H54 (cell line): Measurements from ENCODE around the gene CDC20B.

ENCODE experiments used
- DNase-seq: peaks from one replicate; pipeline ENCODE4 v3.0.0; 2011; ENCODE audit warnings: low spot score, mixed read lengths; ENCODE audit not compliant: insufficient read length
- FAIRE-seq: peaks from 3 replicates; lab custom pipeline; 2011; peaks lifted over from hg19 to GRCh38; lab: Jason Lieb, UNC
- POLR2A ChIP-seq: IDR thresholded peaks from 2 replicates; pipeline ENCODE4 v1.6.1; 2011; ENCODE audit warnings: low read depth, mild to moderate bottlenecking, low read length

The CDC20B gene

GRCh38 chr5:55063899-55064298 lies 109.1 kb downstream of the CDC20B start:
- no peak for FAIRE-seq
- TF ChIP-seq POLR2A: no peak

GRCh38 chr5:55063220-55063863 lies 109.6 kb downstream of the CDC20B start:
- FAIRE-seq (no peak), DNase-seq (no peak)
- TF ChIP-seq POLR2A: no peak

More at GRCh38 chr5:55063899-55064298, 109.1 kb downstream of the CDC20B start:
- no peak for DNase-seq
